GM12874 (cell line): Measurements from ENCODE around the gene SLC9A7.

ENCODE experiments used
- CTCF ChIP-seq: IDR thresholded peaks from 2 replicates; pipeline ENCODE4 v1.5.1; 2011; ENCODE audit warnings: low read depth, mild to moderate bottlenecking, control low read depth, low read length, moderate library complexity; ENCODE audit not compliant: insufficient read depth

SLC9A7 gene

GRCh38 chrX:46710927-46711623, 47.8 kb downstream of the SLC9A7 start:
- no peak for TF ChIP-seq CTCF

- no peak for TF ChIP-seq CTCF
Observed at GRCh38 chrX:46710425-46710824, 48.5 kb downstream of the SLC9A7 start.

DNA sequence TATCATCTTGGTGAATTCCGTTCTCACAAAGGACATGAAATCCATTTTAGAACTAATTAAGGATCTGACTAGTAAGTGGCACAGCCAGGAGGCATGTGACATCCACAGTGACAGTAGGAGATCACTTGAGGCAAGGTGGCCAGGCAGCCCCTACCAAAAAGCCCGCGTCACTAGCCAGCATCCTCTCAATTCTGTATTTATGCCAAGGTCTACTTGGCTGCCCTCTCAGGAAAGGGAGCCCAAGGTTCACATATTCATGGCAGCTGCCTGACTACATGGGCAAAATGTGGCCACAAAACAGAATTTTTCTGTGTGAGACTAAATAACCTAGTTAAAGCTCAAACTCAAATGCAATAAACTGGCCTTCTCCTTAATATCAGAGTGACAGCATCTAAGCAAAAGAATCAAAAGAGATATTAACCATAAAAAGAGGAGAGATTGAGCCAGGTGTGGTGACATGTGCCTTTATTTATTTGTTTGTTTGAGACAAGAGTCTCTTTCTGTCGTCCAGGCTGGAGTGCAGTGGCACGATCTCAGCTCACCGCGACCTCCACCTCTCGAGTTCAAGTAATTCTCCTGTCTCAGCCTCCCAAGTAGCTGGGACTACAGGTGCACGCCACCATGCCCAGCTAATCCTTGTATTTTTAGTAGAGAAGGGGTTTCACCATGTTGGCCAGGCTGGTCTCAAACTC, 51.5 kb downstream of the SLC9A7 start:
- TF ChIP-seq CTCF, result no peak

DNA sequence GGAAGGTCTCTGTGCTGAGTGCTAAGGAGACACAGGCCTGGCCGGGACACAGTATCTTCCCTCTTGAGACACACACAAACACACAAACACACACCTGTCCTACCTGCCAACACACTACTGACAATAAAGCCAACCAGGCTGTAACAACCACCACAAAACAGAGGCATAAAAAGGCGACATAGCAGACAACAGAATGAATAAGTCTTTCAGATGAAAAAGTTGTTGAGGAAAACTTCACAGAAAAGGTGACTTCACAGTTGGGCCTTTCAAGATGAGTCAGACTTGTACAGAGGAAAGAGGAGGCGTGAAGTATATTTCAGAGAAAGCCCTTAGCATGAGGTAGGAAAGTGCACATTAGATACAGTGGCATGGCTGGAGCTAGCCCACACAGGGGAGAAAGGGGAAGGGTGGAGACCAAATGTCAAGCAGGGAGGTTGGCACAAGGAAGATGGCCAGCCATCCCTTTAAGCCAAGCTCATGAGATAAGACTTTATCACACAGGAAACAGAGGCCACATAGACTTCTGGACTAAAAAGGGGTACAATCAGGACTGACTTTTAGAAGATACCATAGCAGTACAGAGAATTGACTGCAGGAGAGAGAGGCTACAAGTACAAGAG, 54.0 kb downstream of the SLC9A7 start:
- no peak for TF ChIP-seq CTCF

GRCh38 chrX:46703980-46704379, 54.9 kb downstream of the SLC9A7 start:
- no peak for TF ChIP-seq CTCF

DNA sequence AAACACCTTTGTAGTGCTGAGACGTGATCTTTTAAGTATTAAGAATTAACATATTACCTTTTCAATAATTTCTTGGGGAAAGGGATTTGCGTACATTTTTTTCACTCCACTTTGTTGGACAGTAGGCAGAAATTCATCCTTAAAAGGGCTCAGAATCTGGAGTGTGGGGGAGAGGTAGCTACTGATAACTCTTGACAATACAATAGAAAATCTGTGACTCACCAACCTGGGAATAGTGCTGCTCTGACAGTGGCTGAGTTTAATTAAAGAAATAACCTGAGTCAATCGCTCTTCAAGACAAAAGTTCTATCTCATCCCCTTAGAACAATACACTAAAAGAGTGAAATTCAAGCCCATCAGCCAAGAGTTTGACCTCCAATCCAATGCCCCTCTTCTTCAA, 60.2 kb downstream of the SLC9A7 start:
- no peak for TF ChIP-seq CTCF

DNA sequence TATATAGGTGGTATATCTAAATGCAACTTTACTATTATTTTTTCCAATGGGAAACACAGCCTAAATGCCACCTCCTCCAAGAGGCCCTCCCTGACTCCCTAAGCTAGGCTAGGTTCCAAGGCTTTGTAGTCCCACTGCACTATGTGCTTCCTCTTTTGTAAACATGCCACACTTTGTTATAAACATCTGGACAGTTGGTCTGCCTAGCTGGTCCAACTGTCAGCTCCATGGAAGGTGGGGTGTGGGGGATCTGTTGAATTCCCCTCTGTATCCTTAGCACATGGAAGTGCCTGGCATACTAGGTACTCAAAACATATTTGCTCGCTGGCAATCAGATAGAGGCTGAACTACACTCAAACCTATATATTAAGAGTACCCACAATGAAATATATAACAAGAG, 63.4 kb downstream of the SLC9A7 start:
- no peak for TF ChIP-seq CTCF
